ENCODE measurements around the gene DHX30.

DNA sequence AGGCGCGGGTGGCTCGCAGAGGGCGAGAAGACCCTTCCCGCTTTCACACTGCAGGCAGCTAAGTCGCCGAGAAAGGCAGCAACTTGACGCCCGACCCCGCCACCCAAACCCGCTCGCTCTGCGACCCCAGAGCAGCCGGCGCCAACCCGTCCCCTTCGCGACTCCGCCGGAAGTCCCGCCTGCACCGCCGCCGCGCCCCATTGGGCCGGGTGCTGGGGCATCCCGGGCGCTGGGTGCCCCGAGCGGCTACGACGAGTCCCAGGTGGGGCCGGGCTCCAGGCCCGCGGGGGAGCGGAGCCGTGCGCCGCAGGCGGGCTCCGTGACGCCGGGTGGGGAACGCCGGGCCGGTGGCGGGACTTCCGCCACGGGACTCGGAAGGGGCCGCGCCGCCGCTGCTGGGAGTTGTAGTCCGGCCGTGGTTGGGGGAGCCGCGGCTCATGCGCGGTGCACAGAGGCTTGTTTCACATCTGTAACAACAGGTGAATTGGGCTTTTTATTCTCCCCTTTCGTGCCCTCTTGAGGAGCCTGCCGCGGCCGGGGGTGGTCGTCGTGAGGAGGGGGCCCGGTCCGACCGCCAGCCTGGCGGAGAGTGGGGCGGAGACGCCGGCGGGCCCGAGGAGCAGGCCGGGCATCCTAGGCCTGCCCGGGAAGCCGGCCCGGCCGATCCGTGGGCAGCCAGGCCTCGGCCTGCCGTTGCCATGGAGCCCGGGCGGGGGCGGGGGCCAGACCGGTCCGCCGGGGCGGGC lies at the start of gene DHX30:
- TF ChIP-seq CTCF (IDR thresholded peaks at IDR 0.05; ENCODE audit: low read length) (no peak), EZH2 (IDR thresholded peaks at IDR 0.05; ENCODE audit: borderline replicate concordance, low read length) (no peak)
